Endometrial microvascular endothelial cells (primary cell): ENCODE measurements around the gene EGF. TPM values are rescaled to one million over a fixed set of nuclear protein-coding genes. Genes with fewer than 3 reads are reported as not detected.
"Not testable (repeated sequence)": the region's sequence is repeated elsewhere in the genome, so short reads cannot be mapped to it uniquely, and the experiment has no call there.

Experiments
- in situ Hi-C: cut with HindIII; loops from 2 replicates; pipeline ENCODE4 v1.10.0; 2017; ENCODE audit warnings: low sequenced_read_pairs, low pct_unique_long_range_greater_than_20kb; ENCODE audit errors: inconsistent ontology term
- total RNA-seq: library from RNA; depleted of rRNA; stranded (reverse); fragments of >200 nt; gene quantifications from one replicate; pipeline ENCODE4 v1.2.3, GENCODE V29; 2015; ENCODE audit errors: inconsistent ontology term

EGF gene
- total RNA-seq, 1 donor from 2014 or later = not detected

DNA sequence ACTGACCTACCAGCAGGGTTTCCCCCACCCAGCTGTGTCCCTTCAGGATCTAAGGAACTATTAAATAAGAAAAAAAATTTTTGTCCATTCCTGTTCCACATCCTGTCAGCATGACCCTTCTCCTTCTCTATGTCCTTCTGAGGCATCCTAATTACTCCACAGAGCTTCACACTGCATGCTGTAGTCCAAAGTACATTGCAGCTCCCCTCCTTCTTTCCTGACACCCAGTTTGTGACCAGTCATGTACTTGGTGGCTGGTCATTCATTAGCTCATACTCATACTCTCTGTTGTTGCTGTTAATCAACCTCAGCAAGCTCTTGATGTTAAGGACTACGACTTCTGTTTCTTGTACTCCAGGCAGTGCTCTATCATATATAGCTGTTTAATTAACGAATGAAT, 2.4 kb upstream of the EGF start:
- in situ Hi-C loops = no loop called here

DNA sequence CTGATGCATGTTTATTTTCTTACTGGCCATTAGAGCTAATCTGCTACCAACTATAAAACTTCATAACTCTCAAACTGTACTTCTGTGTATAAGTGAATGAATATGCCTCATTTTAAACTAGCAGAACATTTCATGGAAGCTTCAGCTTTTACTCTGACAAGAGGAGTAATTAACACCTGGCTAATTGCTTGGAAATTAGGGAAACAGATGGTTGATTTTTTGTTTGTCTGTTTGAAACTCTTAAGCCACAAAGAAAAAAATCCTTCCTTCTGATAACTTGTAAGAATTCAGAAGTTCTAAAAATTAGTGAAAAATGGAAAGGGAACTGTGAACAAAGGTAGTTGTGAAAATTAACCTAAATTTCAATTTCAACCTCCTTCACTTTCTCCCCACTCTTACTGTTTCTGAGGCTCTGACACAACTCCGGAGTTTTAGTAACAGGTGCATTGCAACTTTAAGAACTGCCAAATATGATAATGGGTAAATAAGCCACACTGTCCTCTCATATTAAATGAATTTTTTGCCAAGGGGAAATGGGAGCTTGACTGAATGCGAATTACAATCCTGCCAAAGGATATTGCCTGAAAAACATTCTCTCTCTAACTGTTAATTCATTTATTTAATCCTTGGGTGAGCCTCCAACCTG, 1.0 kb downstream of the EGF start:
- in situ Hi-C loops = no loop called here

DNA sequence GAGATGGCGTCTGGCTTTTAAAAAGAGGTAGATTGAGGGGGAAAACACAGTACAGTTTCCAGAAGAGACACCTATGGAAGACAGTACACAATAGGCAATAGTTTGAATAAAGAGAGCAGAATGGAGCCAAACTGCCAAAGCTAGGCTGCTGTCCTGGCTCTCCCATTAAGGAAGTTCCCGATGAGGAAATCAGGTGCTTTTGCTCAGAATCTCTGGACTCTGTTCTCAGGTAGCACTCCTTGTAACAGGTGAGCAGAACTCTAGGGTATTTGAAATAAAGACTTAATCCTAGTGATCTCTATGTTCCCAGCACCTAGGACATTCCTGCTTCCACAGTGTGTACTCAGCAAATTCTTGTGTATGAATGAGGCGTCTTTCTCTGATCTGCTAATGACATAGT, 1.6 kb downstream of the EGF start:
- in situ Hi-C loops = no loop called here

DNA sequence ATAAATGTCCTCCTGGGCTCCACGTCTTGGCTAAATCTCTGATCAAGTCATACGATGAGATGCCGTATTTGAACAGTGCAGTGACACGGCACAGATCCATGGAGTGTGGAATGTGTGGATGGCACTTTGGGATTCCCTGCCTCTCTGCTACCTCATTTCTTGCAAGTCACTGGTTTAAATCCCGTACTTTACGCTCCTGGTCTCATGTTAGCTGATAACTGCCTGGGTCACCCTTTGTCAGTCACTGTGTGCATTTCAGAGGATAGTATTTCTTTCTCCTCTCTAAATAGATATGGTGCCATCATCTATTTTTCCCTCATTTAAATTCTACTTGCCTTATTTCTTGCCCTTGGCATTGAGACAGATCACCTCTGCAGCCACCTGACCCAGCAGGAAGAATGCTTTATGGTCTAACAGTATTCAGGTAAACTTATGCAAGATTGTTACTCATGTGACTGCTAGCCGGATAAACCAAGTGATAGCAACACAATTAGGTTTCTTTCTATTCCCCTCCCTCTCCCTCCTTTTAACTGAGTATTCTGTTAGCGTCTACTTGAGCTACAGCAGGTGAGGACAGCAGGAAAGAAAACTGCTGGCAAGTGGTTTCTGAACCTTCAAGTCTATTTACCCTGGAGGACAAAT, 2.8 kb downstream of the EGF start:
- in situ Hi-C loops = no loop called here

DNA sequence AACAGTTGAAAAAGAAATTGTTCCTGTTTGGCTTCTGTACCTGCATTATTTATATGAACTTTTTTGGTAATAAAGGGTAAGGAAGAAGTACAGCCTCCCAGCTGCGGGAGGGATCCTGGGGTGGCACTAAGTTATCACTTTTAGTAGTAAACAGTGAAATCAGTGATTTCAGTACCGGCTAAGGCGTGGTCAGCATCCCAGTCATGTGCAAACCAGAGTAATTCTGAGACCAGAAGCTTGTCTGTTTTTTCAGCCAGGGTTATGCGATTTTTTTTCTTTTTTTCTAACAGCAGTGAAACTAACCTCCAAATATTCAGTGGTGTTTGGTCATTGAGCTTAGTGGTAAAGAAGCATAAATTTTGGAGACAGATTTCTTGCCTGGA, 3.3 kb downstream of the EGF start:
- in situ Hi-C loops = no loop called here

DNA sequence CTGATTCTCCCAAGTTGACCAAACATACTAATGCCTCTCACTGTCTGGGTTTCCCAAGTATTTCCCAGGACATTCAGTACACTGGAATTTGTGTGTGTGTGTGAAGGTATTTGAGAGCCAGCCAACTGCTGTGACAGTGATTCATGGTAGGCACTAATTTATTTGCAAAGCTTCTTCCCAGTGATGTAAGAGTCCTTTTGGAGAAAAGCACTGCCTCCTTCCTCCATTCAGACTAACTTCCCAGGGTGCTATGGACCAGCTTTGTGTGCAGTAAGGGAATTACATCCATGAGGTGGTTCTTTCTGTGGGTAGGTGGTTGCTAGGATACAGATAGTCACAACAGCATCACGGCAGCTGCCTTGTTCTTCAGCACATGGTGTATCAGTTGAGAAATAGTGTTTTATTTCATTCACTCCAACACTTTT, 8.7 kb downstream of the EGF start:
- in situ Hi-C loops = no loop called here

DNA sequence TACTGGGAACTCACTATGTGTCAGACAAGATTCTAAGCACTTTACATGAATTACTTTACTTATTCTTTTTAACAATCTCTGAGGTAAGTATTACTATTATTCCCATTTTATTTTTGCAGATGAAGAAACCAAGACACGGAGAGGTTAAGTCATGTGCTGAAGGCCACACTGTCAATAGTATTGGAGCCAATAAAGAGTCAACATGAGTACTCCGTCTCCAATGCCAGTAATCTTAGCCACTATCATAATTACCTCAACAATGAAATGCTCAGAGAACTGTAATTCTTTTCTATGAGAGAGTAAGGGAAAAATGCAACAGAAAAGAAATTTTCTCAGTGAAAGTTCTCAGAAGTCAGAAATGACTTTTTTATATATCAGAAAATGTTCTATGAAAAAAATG, 12.7 kb downstream of the EGF start:
- in situ Hi-C loops = no loop called here

DNA sequence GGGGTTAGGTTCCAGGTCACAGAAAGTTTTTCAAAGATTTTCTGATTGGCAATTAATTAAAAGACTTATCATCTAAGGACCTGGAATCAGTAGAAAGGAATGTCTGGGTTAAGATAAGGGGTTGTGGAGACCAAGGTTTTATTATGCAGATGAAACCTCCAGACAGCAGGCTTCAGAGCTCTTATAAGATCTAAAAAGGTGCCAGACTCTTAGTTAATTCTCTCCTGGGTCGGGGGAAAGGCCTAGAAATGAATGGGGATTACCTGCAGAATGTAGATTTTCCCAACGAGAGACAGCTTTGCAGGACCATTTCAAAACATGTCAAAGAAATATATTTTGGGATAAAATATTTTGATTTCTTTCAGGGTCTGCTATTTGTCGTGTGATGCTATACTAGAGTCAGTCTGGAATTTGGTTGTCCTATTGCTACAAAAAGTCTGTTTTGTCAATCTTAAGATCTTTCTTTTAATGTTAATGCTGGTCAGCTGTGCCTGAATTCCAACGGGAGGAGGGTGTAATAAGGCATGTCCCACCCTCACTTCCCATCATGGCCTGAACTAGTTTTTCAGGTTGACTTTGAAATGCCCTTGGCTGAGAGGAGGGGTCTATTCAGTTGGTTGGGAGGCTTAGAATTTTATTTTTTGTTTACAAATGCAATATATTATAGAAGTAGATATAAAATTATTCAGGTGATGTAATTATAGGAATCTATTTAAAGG, 15.8 kb downstream of the EGF start:
- in situ Hi-C loops = no loop called here

DNA sequence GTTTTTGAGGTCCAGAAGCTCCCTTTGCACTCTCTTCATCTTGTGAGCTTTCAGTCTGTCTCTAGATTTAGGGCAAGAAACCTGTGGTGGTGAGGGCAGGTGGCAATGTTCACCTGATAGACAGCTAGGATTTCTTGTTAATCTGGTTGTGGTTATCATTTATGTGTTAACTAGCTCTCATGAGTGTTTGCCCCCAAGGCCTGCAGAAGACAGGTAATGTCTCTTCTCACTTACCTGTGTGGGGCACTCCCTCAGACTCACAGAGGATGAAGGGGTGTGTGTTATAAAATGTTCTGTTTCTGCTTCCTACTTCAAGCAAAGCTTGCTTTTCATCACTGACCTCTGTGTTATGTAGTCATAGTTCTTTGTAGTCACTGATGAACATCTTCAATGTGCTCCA, 17.8 kb downstream of the EGF start:
- in situ Hi-C loops = no loop called here

DNA sequence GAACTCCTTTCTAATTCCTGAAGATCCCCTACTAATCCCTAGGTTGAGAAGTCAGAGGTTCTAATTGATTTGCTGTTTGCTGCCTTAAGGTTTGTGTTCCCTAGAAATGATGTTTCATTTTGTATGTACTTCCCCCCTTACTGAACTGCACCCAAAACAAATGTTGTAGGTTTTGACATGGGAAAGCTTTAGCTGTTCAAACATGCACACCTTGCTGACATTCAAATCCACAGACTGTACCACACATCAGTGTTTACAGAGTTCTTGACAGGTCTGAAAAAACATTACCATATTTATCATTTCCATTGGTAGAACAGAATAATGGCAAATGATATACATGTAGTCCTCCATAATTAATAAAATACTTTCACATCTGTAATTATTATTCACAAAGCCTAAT, 18.2 kb downstream of the EGF start:
- in situ Hi-C loops = no loop called here

DNA sequence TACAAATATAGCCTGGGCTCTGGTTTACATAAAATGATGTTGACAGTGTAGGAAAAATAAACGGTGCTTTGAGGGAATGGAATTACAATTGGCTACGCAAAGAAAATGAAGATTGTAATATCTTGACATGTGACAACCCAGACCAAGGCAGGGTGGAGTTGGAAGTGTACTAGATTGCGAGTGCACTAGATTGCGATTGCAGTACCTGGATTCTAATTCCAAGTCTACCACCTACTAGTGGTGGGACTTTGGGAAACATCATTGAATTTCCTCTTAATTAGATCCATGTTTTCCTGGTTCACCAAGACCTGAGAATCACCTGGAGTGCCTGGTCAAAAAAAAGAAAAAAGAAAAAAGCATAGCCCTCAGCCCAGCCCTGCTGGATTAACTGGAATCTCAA, 18.6 kb downstream of the EGF start:
- in situ Hi-C loops = no loop called here

DNA sequence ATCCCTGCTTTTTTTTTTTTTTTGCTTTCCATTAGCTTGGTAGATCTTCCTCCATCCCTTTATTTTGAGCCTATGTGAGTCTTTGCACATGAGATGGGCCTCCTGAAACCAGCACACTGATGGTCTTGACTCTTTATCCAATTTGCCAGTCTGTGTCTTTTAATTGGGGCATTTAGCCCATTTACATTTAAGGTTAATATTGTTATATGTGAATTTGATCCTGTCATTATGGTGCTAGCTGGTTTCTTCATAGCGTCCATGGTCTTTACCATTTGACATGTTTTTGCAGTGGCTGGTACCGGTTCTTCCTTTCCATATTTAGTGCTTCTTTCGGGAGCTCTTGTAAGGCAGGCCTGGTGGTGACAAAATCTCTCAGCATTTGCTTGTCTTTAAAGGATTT, 24.7 kb downstream of the EGF start:
- in situ Hi-C loops = not testable (repeated sequence)

DNA sequence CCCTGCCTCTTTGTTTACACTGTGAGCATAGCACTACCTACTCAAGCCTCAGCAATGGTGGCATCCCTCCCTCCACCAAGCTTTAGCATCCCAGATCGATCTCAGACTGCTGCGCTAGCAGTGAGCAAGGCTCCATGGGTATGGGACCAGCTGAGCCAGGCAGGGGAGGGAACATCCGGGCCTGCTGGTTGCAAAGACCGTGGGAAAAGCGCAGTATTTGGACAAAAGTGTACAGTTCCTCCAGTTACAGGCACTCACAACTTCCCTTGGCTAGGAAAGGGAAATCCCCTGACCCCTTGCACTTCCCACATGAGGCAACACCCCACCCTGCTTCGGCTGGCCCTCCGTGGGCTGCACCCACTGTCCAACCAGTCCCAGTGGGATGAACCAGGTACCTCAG, 26.5 kb downstream of the EGF start:
- in situ Hi-C loops = no loop called here

DNA sequence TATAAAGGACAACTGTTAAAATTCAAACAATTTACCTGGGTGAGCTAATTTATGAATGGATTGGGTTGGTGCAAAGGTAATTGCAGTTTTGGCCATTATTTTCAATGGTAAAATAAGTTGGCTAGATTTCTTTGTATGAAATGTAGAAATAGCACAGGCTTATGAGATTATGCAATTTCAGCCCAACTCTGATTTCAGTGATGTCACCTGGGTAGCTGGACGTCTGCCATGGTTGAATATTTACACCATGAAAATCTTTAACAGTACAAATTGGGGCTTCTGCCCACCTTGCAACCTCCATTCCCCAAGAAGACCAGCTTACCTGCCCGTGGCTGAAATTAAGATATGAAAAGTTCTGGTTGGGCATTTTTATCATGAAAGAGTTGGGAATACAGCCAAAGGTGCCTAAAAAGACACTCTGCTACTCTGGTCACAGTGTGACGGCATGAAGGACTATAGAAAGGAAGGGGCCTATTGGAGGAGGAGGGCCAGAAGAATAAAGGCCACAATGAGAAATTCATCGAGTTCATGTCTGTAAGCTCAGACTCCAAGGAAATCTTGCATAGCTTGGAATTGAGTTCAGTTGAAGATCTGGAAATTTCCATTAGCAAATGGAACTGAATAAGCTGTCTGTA, 29.7 kb downstream of the EGF start:
- in situ Hi-C loops = no loop called here

DNA sequence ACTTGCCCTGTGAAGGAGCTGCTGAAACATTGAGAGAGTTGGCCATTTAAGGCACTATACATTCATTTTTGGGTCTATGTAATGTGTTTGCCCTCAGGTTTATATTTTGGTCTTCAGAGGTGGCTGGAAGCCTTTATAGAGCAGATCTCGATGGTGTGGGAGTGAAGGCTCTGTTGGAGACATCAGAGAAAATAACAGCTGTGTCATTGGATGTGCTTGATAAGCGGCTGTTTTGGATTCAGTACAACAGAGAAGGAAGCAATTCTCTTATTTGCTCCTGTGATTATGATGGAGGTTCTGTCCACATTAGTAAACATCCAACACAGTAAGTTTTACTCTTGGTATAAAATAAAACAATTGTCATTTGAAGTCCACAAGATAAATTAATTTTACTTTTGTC, 31.1 kb downstream of the EGF start:
- in situ Hi-C loops = no loop called here

DNA sequence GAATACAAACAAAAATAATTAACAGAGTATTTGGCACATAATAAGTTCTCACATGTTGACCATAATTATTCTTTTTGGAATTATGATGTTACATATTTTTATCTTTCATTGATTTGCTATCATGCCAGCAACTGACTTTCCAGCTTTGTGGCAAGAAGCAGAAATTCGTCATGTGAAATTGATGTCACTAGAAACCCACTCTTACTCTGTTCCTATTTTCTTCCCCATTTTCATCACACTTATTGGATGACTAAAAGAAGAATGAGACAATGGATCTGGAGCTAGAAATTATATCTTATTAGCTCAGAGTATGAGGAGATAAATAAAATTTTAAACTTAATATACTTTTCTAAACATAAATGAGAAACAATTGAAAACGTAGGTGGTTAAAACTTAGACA, 31.9 kb downstream of the EGF start:
- in situ Hi-C loops = no loop called here

DNA sequence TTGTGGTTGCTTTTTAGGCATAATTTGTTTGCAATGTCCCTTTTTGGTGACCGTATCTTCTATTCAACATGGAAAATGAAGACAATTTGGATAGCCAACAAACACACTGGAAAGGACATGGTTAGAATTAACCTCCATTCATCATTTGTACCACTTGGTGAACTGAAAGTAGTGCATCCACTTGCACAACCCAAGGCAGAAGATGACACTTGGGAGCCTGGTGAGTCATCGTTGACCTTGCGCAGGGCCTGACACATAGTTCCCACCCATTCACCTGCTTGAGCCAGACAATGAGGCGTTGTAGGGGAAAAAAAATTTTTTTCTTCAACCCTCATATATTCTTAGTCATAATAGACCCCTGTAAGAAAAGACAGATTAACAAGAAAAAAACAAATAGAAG, 32.4 kb downstream of the EGF start:
- in situ Hi-C loops = no loop called here

DNA sequence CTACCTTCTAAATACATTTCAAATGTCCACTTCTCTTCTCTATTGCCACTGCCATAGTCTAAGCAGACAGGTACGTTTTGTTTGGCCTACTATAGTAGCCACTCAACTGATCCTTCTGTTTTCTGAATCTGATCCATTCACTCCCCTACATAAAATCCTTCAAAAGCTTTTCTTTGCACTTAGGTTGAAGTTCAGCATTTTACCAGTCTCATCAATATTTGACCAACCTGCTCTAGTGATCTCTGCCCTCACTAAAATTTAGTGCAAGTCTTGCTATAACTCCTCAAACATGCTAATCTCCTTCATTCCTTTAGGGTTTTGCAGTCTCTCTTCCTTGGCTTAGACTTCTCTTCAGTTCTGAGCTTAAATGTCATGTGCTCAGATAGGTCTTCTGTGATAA, 33.4 kb downstream of the EGF start:
- in situ Hi-C loops = no loop called here

DNA sequence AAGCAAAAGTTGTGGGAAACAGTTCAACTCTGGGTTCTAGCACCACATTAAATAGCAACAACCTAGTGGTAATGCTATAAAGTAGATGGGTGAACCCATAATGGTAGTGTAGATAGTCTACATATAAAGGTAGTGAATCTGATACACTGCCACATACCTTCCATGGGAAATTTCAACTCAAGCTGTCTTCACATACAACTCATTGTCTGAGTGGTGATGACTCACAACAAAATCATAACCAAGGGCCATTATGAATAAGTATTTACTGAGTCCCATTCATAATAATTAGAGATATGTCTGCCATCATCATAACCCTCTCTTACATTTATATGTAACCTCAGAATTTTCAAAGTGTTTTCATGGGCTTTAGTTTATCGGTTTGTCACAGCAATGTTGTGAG, 34.8 kb downstream of the EGF start:
- in situ Hi-C loops = no loop called here

DNA sequence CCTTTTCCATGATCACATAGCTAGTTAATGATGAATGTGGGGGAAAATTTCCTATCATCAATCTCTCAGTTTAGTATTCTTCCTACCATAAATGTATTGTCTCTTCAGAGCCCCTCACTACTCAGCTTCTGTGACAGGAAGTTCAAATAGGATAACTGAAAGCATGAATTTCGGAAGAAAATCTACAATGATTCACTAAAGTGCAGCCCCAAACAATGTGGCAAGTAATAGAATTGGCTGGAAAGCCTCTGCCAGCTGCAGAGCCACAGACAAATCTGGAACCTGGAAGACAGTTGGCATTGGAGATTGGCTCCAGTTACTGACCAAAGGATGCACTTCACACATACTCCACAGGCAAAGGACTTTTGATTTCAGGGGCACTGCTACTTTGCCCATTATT, 35.2 kb downstream of the EGF start:
- in situ Hi-C loops = no loop called here
